RCC 7860 (cell line): Measurements from ENCODE around the gene SFTPB.
"Not testable (repeated sequence)": the region's sequence is repeated elsewhere in the genome, so short reads cannot be mapped to it uniquely, and the experiment has no call there.

Experiments
- DNase-seq: peaks from one replicate; pipeline ENCODE4 v3.0.0-alpha.2; 2015; ENCODE audit warnings: low spot score
- FAIRE-seq: peaks from 2 replicates; lab custom pipeline; 2012; peaks lifted over from hg19 to GRCh38; lab: Jason Lieb, UNC

Gene SFTPB

DNA sequence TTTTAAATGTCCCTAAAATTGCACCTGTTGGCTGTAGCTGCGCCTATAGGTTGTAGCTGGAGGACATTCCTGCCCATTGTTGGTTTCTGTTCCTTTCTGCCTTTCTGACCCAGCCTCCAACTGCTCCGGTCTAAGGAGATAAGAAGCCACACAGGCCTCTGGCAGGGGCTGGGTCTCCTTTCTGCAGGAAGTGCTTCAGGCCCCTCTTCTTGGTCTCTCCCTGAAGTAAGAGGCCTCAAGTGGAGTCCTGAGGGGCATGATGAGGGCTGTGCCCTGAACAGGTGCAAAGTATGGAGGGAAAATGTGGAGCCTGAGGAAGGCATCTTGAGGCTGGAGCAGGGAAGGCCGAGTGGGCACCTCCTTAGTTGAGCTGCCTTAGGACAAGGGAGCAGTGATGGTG, 10.4 kb upstream of the SFTPB start:
- FAIRE-seq, result no peak
- no peak for DNase-seq

DNA sequence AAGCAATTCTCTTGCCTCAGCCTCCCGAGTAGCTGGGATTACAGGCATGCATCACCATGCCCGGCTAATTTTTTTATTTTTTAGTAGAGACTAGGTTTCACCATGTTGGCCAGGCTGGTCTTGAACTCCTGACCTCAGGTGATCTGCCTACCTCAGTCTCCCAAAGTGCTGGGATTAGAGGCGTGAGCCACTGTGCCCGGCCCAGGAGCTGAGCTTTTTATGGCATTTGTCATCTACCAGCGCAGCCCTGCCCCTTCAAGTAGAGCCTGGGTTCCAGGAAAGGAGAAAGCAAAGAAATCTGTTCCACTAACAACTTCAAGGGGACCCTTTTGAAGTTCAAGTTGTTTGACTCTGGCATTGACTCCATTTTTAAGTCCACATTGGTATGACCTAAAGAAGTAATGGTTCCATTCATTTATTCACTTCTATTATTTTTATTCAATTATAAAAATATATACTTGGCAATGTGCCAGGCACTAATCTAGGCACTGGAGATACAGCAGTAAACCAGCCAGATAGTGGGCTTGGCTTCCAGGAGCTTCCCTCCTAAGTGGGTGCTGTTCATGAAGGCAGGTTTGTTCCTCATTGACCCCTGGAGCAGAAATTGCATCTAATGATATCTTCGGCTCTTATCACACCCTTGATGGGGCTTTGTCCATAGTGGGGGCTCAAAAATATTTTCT, 8.0 kb upstream of the SFTPB start:
- FAIRE-seq (no peak), DNase-seq (no peak)

DNA sequence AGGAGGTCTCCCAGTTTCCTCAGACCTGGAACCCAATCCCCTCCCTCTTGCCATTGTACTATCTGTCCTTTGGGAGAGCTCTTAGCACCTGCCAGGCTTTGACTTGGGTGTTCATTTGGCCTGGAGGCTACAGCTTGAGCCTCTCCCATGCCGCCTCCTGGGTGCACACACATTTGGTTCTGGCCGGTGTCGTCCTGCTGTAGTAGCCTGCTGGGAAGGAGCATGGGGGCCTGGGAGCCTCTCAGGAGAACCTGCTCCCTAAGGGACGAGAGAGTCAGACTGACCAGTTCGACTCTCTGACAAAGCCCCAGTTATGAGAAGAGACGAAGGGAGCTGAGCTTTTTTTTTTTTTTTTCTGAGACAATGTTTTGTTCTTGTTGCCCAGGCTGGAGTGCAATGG, 7.4 kb upstream of the SFTPB start:
- FAIRE-seq (no peak), DNase-seq (no peak)

DNA sequence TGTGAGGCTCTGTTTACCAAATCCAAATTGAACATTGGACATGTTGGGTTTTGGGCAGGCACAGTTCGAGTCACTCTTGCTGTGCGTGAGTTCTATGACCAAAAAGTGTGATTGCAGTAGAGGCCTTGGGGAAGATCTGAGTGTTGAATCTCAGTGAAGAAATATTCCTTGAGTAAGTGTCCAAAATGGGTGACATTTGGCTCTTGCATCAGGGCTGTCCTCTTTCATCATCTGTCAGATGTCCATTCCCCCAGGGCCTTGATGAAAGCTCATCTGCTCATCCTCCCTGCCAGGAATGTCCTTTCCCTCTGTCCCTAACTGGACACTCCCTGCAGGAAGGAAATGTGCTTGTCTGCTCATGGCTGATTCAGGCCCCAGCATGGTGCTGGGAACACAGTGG, 6.4 kb upstream of the SFTPB start:
- FAIRE-seq (no peak), DNase-seq (no peak)

DNA sequence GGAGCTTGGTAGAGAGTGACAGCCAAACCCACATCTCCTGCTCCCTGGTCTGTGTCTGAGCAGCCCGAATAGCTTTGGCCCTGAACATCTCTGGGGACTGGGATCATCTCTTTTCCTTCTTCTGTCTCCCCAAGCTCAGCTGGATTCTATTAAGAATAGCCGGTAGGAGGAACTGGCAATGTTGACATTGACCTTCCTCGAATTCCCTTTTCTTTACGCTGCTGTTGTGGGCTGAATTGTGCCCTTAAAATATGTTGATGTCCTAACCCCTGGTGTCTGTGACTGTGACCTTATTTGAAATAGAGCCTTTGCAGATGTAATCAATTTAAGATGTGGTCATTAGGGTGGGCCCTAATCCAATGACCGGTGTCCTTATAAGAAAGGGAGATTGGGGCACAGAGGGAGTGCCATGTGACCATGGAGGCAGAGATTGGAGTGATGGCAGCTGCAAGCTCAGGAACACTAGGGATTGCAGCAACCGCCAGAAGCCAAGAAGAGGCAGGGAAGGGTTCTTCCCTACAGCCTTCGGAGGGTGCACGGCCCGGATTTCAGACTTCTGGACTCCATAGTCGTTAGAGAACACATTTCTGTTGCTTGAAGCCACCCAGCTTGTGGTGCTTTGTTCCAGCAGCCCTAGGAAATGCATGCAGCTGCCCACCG, 5.8 kb upstream of the SFTPB start:
- no peak for DNase-seq

DNA sequence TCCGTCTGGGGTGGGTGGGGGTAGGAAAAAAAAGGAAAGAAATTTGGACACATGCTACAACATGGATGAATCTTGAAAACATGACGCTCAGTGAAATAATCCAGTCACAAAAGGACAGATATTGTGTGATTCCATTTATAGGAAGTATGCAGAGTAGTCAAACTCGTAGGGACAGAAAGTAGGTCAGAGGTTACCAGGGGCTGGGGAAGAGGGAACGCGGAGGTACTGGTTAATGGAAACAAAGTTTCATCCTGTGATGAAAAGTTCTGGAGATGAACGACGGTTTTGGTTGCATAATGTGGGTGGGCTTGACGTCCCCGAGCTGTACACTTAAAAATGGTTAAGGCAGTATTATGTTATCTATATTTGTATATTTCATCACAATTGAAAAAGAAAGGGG, 4.5 kb upstream of the SFTPB start:
- no peak for FAIRE-seq
- DNase-seq, result no peak

More for the DNA sequence above, 5.8 kb upstream of the SFTPB start:
- FAIRE-seq, result no peak

DNA sequence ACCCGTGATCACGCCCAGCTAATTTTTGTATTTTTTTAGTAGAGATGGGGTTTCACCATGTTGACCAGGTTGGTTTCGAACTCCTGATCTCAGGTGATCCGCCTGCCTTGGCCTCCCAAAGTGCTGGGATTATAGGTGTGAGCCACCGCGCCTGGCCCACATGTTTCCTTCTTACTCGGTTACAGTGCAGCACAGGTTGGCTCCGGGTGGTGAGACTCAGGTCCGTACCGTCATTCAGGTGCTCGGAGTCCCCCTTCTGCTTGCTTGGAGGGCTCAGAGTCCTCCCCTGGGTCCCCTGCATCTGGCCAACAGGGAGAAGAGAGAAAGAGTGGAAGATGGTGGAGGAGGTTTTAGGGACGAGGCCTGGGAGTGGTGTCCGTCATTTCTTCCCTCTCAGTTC, 2.4 kb upstream of the SFTPB start:
- not testable (repeated sequence) for FAIRE-seq, DNase-seq

DNA sequence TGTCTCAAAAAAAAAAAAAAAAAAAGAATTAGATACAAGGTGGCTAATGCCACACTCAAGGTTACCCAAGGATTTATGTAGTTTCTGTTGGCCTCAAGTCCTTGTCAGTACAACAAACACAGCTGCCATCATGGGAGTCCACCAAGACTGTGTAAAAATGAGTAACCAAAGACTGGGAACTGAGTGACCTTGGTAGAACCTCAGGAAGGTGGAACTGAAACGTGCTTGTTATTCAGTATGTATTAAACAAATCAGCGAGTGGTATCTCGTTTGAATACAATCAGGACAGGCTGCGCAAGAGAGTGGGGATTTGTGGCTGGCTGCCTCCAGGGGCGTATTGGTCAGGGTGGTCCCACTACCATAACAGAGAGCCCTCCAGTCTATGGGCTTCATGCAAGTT, 1.6 kb upstream of the SFTPB start:
- DNase-seq (no peak), FAIRE-seq (no peak)

DNA sequence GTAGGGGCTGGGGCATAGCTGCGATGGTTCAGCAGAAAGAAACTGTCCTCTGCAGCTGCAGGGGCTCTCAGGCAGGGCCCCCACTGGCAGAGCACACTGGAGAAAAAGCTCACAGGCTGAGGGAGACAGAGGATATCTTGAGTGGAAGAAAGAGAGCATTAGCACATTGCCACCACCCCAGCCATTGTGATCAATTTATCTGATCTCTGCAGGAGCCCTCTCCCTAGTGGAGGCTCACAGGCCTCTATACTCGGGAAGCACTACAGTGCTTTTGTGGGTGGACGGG, 801 bp upstream of the SFTPB start:
- no peak for FAIRE-seq
- no peak for DNase-seq

DNA sequence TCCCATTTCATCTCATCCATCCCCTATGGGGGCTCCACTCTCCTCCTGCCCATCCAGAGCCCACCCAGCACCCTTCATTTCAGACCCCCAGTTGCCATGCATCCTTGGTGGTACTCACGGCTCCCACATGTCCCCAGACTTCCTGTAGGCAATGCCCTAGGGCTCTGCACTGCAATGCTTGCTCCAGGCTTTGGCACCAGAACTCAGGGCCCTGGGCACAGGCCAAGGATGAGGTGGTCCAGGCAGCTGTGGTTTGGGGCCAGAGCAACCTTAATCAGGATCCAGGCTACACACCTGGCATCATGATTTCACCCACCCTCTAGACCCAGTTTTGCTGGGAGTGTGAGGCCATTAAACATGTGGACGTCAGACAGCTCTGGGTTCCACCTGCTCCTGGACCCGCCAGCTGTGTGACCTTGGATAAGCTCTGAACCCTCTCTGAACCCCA, 414 bp downstream of the SFTPB start:
- DNase-seq (no peak), FAIRE-seq (no peak)

DNA sequence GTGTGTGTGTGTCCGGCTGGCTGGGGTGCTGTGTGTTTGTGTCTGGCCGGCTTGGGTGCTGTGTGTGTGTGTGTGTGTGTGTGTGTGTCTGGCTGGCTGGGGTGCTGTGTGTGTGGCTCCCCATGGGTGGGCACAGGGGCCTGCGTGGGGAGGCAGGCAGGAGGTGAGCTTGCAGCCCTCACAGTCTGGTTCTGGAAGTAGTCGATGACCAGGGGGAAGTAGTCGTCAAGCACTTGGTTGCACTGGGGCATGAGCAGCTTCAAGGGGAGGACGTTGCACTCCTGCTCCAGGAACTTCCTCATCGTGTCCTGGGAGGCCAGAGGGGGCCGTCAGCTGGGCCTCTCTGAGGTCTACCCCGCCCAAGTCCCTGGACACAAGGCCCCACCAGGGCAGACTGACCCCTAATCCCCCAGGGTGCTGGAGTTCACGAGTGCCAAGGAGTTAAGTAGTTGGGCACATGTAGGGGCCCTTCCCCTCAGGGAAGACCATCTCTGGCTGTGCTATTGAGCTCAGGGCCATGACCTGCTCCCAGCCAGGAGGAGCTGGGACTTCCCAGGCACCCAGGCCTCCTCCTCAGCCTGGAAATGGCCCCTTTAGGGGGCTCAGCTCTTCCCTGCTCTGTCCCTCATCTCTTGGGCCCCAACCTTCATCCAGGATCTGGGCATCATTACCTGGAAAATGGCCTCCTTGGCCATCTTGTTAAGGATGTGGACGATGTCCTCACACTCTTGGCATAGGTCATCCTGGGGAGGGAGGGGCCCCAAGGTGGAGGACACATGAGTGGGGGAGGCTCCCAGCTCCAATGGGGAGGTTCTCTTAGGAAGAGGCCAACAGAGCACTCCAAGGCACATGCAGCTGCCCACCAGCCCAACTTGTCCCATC, 1.3 kb downstream of the SFTPB start:
- FAIRE-seq (no peak), DNase-seq (no peak)

DNA sequence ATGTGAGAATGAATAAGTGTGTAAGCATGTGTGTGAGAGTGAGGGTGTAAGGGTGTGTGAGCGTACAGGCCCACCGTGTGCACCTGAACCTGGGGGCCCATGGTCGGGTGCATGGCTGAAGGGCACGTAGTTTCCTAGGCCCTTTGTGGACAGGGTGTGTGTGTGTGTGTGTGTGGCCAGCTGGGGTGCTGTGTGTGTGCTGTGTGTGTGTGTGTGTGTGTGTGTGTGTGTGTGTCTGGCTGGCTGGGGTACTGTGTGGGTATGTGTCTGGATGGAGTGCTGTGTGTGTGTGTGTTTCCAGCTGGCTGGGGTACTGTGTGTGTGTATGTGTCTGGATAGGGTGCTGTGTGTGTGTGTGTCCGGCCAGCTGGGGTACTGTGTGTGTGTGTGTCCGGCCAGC, 2.0 kb downstream of the SFTPB start:
- DNase-seq (no peak), FAIRE-seq (no peak)

DNA sequence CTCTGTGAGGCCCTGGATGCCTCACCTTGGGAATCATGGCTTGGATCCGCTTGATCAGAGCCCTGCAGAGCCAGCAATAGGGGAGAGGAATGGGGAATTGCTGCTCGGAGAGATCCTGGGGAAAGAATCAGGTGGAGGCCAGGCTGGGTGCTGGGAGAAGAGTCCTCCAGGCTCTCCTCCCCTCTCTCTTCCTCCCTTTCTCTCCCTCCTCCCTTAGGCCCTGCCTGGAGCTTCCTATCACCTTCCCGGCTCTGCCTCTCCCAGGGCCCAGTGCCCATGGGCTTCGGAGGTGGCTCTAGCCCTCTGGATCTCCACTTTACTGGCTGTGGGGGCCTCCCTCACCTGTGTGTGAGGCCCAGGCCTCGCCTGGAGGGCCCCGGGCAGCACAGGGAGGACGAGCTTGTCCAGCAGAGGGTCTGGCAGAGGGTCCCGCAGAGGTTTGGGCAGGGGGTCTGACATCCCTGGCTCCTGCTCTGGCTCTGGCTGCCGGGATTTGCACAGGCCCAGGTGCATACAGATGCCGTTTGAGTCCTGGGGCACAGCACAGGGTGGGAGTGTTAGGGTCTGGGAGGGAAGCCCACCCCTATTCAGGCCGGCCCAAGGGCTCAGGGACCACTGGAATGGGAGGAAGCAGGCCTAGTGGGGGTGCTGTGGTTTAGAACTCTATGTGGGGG, 2.6 kb downstream of the SFTPB start:
- FAIRE-seq (no peak), DNase-seq (no peak)

DNA sequence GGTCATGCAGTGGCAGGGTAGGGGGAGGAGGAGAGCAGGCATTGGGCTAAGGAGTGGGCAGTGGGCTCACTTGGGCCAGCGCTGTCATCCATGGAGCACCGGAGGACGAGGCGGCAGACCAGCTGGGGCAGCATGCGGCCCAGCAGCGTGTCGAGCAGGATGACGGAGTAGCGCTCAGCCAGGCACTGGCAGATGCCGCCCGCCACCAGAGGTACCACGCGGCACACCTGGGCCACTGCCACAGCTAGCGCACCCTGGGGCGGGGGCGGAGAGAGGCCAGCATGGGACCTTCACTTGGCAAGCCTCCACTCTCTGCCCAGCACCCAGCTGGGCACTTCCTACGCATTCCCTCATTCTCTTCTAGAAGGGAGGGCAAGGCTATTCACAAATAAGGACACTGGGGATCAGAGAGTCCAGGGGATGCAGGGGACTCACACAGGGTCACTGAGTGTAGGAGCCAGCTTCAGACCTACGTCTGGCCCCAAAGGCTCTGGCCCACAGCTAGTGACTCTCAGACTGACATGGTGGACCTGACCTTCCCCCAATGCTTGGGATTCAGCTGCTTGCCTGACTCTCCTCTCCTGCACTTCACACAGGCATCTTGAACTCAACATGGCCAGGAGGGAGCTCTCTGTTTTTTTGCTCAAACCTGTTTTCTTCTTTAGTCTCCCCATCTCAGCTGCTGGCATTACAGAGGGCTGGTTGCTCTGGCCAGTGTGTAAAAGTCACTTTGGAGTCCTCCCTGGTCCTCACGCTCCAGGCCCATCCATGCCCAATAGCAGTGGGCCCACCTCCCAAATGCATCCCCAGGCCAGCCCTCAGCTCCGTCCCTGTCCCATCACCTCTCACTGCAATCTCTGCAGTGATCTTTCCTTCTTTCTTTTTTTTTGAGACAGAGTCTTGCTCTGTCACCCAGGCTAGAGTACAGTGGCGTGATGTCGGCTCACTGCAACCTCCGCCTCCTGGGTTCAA, 4.1 kb downstream of the SFTPB start:
- DNase-seq (no peak), FAIRE-seq (no peak)

DNA sequence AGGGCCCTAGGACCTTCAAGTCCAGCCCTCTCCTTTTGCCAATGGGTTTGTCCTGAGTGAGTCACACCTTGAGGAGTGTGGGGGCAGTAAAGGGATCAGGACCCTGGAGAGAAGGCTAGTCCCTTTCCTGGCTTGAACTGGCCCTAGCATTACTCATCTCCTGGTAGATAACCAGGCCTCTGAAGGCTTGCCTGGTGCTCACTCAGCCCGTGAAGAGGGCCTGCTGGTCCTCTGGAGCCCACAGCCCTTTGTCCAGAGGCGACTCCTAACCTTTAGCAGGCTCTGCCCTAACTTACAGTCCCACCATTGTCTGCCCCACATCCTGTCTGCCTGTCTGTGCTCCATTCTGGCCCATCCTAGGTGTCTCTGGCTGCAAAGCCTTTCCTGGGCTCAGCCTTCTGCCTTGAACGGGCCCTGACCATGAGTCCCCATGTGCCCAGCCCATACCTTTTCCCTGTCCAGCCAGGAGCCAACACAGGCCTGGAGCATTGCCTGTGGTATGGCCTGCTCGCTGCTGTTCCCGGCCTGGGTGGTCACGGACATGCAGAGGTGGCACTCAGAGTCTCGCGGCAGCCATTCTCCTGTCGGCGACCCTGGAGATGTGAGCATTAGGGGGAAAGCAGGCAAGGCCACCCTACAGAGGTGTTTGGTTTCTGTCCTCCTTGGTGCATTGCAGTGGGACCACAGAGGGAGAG, 5.0 kb downstream of the SFTPB start:
- DNase-seq (peak; percentile 96), FAIRE-seq (peak; percentile 95)

DNA sequence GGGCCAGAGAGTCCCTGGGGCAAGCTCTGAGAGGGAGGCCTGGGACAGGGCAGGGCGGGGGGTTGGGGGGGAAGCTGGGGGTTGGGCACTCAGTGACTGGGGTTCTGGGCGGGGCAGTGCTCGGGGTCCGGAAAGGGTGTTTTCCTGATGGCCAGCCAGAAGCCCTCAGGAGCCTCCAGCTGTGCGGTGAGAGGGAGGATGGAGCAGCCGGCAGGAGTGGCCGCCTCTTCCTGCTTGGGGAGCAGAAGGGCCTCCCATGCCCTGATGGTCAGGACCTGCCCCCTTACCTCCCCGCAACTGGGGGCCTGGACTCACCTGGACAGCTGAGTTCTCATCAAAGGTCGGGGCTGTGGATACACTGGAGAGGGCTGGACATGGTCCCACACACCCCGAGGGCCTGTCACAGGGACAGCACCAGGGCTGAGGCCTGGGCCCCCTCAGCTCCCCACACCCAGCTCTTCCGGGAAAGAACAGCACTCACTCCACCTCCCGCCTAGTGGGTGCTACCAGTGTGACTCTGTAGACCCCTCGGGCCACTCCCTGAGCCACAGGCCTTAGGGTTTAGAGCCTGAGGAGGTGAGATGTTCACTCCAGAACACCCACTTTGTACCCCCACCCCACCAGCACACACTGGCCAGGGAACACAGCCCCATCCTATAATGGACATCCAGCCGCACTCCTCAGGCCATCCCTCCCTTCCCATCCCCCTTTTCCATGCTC, 6.7 kb downstream of the SFTPB start:
- FAIRE-seq, result no peak

DNA sequence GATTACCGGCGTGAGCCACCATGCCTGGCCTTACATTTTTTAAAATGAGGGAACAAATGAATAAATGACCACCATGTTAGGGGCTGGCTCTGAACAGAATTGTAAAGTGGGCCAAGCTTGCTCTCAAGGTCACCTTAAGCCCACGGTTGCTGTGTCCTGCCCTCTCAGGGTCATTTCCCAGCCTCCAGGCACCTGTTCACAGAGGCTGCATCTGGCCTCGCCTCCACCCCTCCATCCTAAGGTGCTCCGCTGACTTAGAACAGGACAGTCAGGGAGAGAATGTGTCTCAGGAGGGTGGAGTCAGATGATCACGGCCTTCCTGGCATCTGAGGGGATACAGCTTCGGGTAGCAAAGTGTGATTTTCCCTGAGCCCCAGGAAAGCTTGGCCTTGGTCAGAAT, 7.3 kb downstream of the SFTPB start:
- no peak for DNase-seq
- no peak for FAIRE-seq

More for the DNA sequence above, 6.7 kb downstream of the SFTPB start:
- DNase-seq, result no peak

DNA sequence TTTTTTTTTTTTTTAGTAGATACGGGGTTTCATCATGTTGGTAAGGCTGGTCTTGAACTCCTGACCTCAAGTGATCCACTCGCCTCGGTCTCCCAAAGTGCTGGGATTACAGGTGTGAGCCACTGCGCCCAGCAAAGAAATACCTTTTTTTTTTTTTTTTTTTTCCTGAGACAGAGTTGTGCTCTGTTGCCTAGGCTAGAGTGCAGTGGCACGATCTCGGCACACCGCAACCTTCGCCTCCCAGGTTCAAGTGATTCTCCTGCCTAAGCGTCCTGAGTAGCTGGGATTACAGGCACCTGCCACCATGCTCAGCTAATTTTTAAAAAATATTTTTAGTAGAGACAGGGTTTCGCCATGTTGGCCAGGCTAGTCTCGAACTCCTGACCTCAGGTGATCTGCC, 7.7 kb downstream of the SFTPB start:
- DNase-seq, FAIRE-seq: not testable (repeated sequence)
